Keratinocyte (primary cell): Measurements from ENCODE around the gene MAP3K4. TPM values are rescaled to one million over a fixed set of nuclear protein-coding genes. Genes with fewer than 3 reads are reported as not detected.
"Not testable (repeated sequence)": the region's sequence is repeated elsewhere in the genome, so short reads cannot be mapped to it uniquely, and the experiment has no call there.

ENCODE experiments used
- DNase-seq: peaks from one replicate; pipeline ENCODE4 v3.0.0-alpha.2; 2011; ENCODE audit warnings: low read depth, missing footprints, low spot score
- FAIRE-seq: peaks from 2 replicates; lab custom pipeline; 2011; peaks lifted over from hg19 to GRCh38; lab: Jason Lieb, UNC
- H2AFZ ChIP-seq: 2 replicates; pipeline ENCODE4 v1.6.0; 2012; ENCODE audit warnings: low read length, control low read depth, inconsistent platforms; ENCODE audit not compliant: control insufficient read depth
- H3K27ac ChIP-seq: 2 replicates; pipeline ENCODE4 v1.5.1; 2011; ENCODE audit warnings: low read length; ENCODE audit not compliant: control insufficient read depth, insufficient read depth
- H3K27me3 ChIP-seq: 3 replicates; pipeline ENCODE4 v1.6.0; 2011; ENCODE audit warnings: low read length; ENCODE audit not compliant: control insufficient read depth, insufficient read depth; ENCODE audit errors: extremely low read depth
- H3K36me3 ChIP-seq, 2 experiments: 2 replicates in 1 of 2; 3 replicates in 1 of 2; pipeline ENCODE4 v1.5.1; 2011; ENCODE audit warnings: low read length in 2 of 2, mild to moderate bottlenecking in 1 of 2; ENCODE audit not compliant: control insufficient read depth in 2 of 2, insufficient read depth in 2 of 2; ENCODE audit errors: extremely low read depth in 1 of 2
- H3K4me1 ChIP-seq: 3 replicates; pipeline ENCODE4 v1.5.1; 2011; ENCODE audit warnings: low read length; ENCODE audit not compliant: control insufficient read depth, insufficient read depth; ENCODE audit errors: extremely low read depth
- H3K4me2 ChIP-seq: 3 replicates; pipeline ENCODE4 v1.6.0; 2011; ENCODE audit warnings: low read depth, low read length; ENCODE audit not compliant: control insufficient read depth, insufficient read depth; ENCODE audit errors: extremely low read depth
- H3K4me3 ChIP-seq, 3 experiments: fragments of 200-600 bp in 1 of 3; sonication (generic) in 1 of 3; 2 replicates in 2 of 3; 3 replicates in 1 of 3; pipeline ENCODE4 v1.5.1; 2011 to 2016; ENCODE audit warnings: low read length in 3 of 3, mild to moderate bottlenecking in 3 of 3, control low read depth in 2 of 3, inconsistent platforms in 1 of 3, low read depth in 1 of 3, mixed read lengths in 1 of 3, mixed run types in 1 of 3, moderate library complexity in 1 of 3; ENCODE audit not compliant: control insufficient read depth in 2 of 3, insufficient read depth in 2 of 3; ENCODE audit errors: extremely low read depth in 1 of 3
- H3K79me2 ChIP-seq: 2 replicates; pipeline ENCODE4 v1.6.0; 2012; ENCODE audit warnings: low read length; ENCODE audit not compliant: control insufficient read depth, insufficient read depth
- H3K9ac ChIP-seq: 3 replicates; pipeline ENCODE4 v1.6.0; 2011; ENCODE audit warnings: low read length; ENCODE audit not compliant: control insufficient read depth, insufficient read depth; ENCODE audit errors: extremely low read depth
- H3K9me1 ChIP-seq: 3 replicates; pipeline ENCODE4 v1.6.0; 2011; ENCODE audit warnings: low read length; ENCODE audit not compliant: control insufficient read depth, insufficient read depth; ENCODE audit errors: extremely low read depth
- H3K9me3 ChIP-seq: 2 replicates; pipeline ENCODE4 v1.5.1; 2012; ENCODE audit warnings: low read depth, low read length; ENCODE audit not compliant: control insufficient read depth
- H4K20me1 ChIP-seq: 3 replicates; pipeline ENCODE4 v1.6.0; 2011; ENCODE audit warnings: low read length; ENCODE audit not compliant: control insufficient read depth, insufficient read depth; ENCODE audit errors: extremely low read depth
- CTCF ChIP-seq, 3 experiments: IDR thresholded peaks in 1 of 3; conservative IDR thresholded peaks in 1 of 3; optimal IDR thresholded peaks in 1 of 3; 2 replicates in 2 of 3; 3 replicates in 1 of 3; pipeline versions ENCODE3 to v1.5.1; 2011; ENCODE audit warnings: low read length in 3 of 3, mild to moderate bottlenecking in 3 of 3, moderate library complexity in 2 of 3, control low read depth in 1 of 3, inconsistent platforms in 1 of 3; ENCODE audit not compliant: insufficient read depth in 2 of 3; ENCODE audit errors: extremely low read depth in 1 of 3
- EZH2 ChIP-seq: IDR thresholded peaks from one replicate; pipeline ENCODE4 v1.6.1; 2012; ENCODE audit warnings: inconsistent platforms, mild to moderate bottlenecking, low read length, moderate library complexity
- dilution Hi-C: fragments of 300-500 bp; cut with MboI; formaldehyde crosslinking; loops from one replicate; pipeline ENCODE4 v1.7.0; 2020; ENCODE audit warnings: low sequenced_read_pairs; ENCODE audit not compliant: extremely low pct_ligation_motif_present
- polyA plus RNA-seq, 5 experiments: library from polyadenylated mRNA; depleted of rRNA in 3 of 5; stranded (reverse) in 3 of 5; stranded (forward) in 1 of 5; unstranded in 1 of 5; fragments of >200 nt; gene quantifications; 1 replicate in 1 of 5; 2 replicates in 3 of 5; 3 replicates in 1 of 5; pipeline versions ENCODE4 v1.2.1 to v1.2.3, GENCODE V29; 2011 to 2012; ENCODE audit warnings: missing spikeins in 2 of 5, low read depth in 1 of 5, low replicate concordance in 1 of 5

MAP3K4 gene
- polyA plus RNA-seq, 1 donor (not counting 4 experiments of a cell fraction or from before 2014, with no cell fraction given) = 12.8 TPM

- H3K9me1 ChIP-seq = peaks cover 3% of the 10 kb centered on the region
- dilution Hi-C loops = no loop called here
- H3K27ac ChIP-seq = peak overlapping the region; percentile 66
- H3K4me1 ChIP-seq = peaks cover 34% of the 10 kb centered on the region
- no peaks in the 10 kb centered on the region for H3K9me3 ChIP-seq
- H3K27me3 ChIP-seq = no peaks in the 10 kb centered on the region
- H3K79me2 ChIP-seq = no peaks in the 10 kb centered on the region
- TF ChIP-seq EZH2 (no peak), CTCF (optimal IDR thresholded peaks at IDR 0.05 in 1 of 3, IDR thresholded peaks at IDR 0.05 in 1 of 3, conservative IDR thresholded peaks at IDR 0.05 in 1 of 3; ENCODE audit: extremely low read depth in 1 of 3, insufficient read depth in 2 of 3, low read length in 3 of 3) (no peak)
- no peaks in the 10 kb centered on the region for H4K20me1 ChIP-seq
- H3K36me3 ChIP-seq = no peaks in the 10 kb centered on the region
- FAIRE-seq (peak; percentile 97), DNase-seq (peak; percentile 66)
- peak overlapping the region; percentile 76 for H3K4me2 ChIP-seq
- H2AFZ ChIP-seq = no peak overlapping the region
- no peak overlapping the region for H3K4me3 ChIP-seq
- H3K9ac ChIP-seq = peak overlapping the region; percentile 56
These were observed 19.5 kb upstream of the MAP3K4 start for GRCh38 chr6:160972111-160972510.

GRCh38 chr6:160972594-160972993 lies 19.0 kb upstream of the MAP3K4 start:
- H3K4me3 ChIP-seq, DNase-seq, FAIRE-seq, H3K9me3 ChIP-seq, H3K36me3 ChIP-seq, H3K27me3 ChIP-seq, H3K79me2 ChIP-seq, H4K20me1 ChIP-seq, H3K9ac ChIP-seq, H2AFZ ChIP-seq, H3K9me1 ChIP-seq, dilution Hi-C loops: not testable (repeated sequence)
- H3K4me1 ChIP-seq = peaks cover 34% of the 10 kb centered on the region
- H3K27ac ChIP-seq = peak overlapping the region; percentile 66
- H3K4me2 ChIP-seq = peak overlapping the region; percentile 76
